NK-92 (cell line): ENCODE results near the gene COPS6.

Source experiments
- DNase-seq: peaks from one replicate; lab custom pipeline; 2025; ENCODE audit not compliant: unreplicated experiment; lab: John Stamatoyannopoulos, UW

Gene COPS6

DNA sequence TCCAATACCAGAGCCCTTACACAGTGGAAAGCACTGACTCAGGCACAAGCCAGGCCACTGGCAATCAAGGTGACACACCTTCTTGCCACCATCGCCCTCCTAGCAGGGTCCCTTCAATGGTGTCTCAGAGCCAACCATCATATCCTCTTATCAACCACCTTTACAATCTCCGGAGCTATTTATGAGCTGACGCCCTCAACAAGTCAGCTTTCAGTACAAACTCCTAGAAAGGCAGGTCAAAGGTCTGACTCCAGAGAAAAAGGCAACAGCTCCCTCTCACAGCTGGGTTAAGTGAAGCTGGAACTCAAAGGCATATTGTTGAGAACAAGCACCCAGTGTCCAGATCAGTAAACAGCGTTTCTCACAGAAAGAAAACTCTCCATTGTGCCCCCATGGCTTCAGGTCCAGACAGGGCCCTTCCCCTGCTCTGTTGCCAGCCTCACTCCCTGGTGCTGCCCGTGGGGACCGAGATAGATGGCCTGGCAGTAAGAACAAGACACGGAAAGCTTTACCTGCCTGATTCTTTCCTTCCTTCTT is 9.7 kb upstream of the COPS6 start:
- DNase-seq: no peak

DNA sequence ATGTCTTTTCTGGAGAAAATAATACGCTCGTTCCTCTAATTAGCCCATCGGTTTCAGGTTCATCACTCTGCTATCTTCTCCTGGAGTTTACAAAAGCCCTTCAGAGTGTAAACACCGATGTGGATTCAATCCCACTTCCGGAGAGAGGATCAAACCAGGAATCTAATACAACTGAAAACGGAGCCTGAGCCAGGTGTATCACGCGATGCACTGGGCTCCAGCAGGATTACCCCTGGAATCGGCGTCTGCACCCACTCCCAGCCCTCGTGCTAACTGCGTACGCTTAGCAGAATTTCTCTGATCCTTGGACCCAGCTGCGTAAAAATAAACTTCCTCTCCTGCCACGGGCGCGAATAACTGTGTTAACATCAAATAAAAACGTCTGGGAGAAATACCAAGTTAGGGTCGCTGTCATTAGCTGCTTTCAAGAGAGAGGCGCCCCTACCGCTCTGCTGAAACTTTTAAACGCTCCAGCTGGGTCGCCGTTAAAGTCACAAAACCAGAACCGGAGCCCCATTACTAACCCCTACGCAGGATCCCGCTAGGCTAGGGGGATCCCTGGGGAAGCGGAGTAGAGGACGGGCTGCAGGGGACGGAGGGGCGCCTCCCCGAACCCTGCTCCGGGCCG is 7.7 kb upstream of the COPS6 start:
- DNase-seq: no peak

DNA sequence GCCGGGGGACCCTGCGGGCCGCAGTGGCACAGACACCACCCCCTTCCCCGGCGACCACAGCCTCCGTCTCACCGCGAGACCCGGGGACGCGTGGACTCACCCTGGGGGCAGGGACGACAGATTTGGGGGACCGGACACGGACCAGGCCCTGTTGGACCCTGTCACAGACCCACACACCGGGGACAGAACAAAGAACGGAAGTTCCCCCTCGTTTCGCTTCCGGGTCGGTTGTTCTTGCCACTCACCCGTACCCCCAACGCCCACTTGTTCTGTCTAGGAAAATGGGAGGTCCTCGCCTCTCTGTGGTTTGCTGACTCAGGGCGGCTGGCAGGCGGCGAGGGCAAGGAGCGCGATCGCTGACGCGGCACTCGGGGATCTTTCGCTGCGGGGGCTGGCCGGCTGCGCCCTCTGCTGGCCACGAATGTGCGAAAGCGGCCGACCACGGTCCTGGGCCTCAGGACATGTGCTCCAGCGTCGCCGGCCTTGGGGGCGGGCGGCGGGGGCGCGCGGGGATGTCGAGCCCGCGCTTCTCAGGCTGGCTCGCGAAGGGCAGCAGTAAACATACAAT is 7.2 kb upstream of the COPS6 start, which contains the start of gene ZNF3:
Gene ZNF3 (minus strand): TSS at position 189 of the 568 bp plus-strand sequence. CDS start 4,366 bp downstream, outside the sequence.
- peak; percentile 93 for DNase-seq

DNA sequence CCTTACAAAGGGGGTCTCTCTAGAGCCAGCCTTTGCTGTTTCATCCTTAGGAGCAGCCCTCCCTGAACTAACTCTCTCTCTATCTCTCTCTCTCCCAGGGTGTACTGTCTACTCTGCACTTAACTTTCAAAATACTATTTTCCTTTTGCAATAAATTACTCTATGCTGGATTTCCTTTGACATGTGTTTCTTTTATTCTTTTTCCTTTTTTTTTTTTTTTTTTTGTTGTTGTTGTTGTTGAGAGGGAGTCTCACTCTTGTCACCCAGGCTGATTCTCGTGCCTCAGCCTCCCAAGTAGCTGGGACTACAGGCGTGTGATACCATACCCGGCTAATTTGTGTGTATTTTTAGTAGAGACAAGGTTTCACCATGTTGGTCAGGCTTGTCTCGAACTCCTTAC is 5.8 kb upstream of the COPS6 start:
- DNase-seq: no peak

DNA sequence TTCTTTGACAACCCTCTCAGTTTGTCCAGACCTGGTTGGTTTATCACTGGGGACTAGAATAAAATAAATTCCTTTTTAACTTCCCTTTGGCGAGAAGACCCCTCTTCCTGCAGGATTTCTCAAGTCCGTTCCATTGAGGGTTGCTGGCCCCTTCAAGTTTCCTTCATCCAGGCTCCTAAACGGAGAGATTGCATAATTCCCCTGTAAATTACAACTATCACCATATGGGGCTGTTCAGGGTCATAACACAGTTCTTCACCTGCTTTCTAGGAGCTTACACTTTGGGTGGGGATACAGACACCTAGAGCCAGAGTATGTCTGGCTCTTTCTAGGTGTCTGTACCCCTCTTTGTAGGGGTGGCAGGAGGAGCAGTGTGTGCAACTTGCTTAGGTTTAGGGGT is 3.3 kb upstream of the COPS6 start:
- no peak for DNase-seq

DNA sequence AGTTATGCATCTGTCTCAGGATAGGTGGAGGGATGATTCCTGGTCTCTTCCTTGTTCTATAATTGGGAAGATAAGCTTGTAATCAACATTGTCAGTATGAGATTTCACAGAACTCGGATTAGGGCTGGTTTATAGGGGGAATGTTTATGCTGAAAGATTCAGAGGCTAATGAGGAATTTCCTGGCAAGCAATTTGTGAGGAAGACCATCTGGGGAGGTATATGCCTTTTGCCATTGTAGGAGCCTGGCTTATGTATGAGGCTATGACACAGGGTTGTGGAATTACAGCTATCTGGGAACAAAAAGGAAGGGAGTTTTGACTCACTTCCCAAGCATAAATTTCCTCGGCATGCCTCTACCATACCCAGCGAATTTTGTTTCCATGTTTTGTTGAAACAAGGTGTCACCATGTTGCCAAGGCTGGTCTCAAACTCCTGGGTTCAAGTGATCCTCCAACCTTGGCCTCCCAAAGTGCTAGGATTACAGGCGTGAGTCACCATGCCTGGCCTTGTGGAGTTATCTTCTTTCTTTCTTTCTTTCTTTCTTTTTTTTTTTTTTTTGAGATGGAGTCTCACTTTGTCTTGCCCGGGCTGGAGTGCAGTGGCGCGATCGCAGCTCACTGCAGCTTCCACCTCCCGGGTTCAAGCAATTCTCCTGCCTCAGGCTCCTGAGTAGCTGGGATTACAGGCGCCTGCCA is 1.6 kb upstream of the COPS6 start:
- DNase-seq: no peak

DNA sequence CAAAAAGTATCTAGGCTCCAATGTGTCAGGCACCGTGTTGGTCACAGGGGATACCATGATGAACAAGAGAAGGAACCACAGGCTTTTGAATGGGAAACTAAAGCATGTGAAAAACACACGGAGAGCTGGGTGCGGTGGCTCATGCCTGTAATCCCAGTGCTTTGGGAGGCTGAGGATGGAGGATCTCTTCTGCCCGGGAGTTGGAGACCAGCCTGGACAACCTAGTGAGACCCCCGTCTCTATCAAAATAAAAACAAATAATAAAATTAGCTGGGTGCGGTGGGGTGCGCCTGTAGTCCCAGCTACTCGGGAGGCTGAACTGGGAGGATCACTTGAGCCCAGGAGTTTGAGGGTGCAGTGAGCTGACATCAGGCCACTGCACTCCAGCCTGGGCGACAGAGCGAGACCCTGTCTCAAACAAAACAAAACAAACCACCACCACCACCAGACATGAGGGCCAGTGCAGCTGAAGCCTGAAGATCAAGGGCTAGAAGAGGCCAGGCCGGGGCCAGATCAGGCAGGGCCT is 611 bp upstream of the COPS6 start:
- no peak for DNase-seq

DNA sequence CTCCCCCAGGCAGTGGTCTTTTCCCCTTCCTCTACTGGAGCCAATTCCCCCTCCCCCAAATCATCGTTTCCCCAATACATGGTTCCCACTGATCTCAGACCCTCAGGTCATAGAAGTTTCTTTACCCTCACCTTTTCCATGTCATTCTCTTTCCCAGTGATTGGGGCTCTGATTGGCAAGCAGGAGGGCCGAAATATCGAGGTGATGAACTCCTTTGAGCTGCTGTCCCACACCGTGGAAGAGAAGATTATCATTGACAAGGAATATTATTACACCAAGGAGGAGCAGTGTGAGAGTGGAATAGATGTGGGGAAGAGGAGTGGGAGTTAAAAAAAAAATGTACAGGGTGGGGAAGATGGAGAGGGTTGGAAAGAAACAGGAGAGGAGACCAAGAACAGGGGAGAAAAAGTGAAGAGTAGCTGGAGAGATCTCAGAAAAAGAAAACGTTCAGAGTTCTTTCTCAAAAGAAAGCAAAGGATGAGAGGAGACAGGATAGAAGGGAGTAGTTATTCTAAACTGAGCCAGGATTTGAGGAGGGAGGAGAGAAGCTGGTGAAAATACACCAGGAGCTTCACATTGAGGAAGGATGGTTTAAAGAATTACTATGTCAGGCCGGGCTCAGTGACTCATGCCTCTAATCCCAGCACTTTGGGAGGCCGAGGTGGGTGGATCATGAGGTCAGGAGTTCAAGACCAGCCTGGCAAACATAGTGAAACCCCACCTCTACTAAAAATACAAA is 858 bp downstream of the COPS6 start:
- DNase-seq: no peak

DNA sequence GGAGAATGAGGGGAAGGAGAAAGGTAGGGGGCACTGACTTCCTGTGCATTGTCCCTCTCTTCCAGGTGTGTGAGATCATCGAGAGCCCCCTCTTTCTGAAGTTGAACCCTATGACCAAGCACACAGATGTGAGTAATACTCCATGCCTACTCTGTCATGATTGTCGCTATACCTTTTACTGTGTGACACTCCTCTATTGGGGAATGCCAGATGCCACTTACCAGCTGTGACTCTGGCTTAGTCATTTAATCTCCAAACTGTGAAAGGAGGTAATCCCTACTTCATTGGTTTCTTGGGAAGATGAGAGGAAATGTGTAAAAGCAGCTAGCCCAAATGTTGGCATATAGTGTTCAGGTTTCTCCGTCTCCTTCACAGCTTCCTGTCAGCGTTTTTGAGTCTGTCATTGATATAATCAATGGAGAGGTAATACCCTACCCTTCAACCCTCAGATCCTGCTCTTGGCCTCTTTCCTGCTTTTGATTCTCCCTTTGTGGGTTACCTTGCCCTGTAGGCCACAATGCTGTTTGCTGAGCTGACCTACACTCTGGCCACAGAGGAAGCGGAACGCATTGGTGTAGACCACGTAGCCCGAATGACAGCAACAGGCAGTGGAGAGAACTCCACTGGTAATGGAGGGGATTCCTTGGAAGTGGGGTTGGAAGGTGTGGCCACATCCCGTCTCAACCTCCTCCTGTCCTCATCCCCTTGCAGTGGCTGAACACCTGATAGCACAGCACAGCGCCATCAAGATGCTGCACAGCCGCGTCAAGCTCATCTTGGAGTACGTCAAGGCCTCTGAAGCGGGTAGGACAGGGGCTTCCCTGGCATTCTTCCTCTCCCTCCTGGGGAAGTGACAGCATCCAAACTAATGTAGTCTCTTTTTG is 2.0 kb downstream of the COPS6 start:
- no peak for DNase-seq

DNA sequence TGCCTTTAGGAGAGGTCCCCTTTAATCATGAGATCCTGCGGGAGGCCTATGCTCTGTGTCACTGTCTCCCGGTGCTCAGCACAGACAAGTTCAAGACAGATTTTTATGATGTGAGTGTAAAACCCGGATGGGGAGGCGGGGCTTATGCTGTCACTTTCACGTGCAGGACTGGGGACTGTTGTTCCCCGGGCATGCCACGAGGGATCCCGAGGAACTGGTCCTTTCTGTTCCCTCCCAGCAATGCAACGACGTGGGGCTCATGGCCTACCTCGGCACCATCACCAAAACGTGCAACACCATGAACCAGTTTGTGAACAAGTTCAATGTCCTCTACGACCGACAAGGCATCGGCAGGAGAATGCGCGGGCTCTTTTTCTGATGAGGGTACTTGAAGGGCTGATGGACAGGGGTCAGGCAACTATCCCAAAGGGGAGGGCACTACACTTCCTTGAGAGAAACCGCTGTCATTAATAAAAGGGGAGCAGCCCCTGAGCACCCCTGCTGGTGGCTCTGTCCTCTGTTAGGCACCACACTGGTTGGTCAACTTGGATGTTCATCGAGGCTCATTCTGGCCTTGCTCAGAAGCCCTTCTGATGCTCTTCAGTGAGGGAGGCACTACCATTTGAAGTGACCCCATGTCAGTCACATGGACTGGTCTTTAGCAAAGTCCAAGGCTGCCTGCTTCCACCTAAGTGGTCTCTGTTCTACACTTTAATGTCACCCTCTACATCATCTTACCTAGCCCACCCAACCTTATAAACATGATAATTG is 2.8 kb downstream of the COPS6 start:
- no peak for DNase-seq

DNA sequence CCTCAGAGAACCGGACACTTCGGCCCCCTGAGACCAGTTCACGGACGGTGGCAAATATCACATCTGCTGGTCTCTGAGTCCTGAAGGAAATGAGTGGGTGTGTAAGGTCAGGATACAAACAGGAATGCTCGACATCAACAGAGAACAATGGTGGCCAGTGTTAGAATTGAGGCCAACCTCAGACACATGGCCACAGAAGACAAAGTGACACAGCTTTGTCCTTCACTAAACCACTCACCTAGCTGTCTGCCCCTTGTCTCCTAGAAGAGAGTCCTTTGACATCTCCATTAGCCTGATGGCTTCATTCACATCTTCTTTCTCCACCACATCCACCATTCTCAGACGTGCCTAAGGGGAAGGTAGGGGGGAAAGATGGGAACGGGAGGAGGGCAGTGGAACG is 4.3 kb downstream of the COPS6 start:
- no peak for DNase-seq

DNA sequence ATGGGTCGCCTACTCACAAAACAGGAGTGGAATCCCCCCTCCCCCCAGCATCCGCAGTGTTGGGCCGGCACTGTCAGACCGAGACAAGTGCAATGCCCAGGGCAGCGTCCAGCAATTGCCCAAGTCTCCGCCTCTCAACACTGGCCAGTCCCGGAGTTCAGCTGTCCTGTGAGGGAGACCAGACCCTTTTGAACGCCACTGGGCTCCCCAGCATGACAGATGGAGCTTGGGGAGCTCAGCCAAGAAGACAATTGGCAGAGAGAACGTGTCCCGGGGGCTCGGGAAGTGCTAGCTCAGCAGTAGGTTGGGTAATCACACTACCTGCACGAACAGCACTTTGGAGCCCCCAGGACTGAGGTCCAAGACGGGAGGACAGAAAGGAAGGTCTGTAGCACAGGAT is 4.7 kb downstream of the COPS6 start:
- DNase-seq: no peak

DNA sequence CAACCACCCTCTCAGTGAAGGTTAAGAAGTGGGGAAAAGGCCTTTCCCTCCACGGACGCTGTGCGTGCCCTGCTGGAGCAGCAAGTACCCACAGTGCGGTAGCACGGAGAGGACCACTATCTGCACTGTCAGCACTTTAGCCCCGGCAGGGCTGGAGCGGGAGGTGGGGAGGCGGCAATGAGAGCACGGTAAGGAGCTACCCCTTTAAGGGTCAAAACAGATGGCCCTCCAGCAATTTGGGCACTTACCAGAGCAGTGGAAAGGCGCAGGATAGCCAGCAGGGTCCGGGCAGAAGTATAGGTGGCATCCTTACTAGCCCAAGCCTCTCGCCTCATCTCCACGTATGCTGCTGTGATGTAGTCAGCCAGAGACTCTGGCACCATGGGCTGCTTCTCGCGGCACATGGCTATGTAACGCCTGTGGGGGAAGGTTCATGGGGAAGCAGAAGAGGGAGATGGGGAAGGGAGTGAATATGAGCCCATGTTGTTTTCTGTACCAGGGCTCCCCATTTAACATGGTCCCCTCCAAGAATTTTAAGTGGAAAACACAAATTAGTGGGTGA is 5.2 kb downstream of the COPS6 start:
- DNase-seq: no peak

DNA sequence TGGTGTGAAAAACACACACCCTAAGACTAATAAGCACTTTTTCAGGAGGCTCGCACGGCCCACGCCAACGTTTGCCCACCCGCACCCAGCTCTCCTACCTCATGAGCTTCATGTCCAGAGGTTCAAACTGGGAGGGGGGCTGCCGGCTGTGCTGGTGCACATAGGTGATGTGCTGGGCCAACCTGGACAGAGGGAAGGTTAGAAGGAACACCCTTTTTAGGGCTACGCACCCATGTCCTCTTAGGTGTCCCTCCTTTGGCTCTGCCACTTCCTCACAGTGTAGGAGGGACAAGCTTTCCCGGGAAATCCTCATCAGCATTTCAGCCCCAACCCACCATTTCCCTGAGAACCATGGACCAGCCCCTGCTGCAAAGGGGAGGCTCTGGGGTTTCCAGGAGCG is 6.5 kb downstream of the COPS6 start:
- DNase-seq: no peak

DNA sequence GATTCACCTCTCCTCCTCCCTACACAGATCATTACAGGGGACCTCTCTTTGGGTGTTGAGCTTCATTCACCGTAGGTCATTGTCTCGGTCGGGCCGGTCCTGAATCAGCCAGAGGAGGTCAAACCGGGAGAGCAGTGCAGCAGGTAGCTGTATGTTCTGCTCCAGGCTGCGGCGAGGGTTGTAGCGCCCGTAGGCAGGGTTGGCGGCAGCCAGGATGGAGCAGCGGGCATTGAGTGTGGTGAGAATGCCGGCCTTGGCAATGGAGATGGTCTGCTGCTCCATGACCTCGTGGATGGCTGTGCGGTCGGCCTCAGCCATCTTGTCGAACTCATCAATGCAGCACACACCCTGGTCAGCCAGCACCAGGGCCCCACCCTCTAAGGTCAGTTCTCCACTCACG is 6.9 kb downstream of the COPS6 start:
- DNase-seq: no peak

DNA sequence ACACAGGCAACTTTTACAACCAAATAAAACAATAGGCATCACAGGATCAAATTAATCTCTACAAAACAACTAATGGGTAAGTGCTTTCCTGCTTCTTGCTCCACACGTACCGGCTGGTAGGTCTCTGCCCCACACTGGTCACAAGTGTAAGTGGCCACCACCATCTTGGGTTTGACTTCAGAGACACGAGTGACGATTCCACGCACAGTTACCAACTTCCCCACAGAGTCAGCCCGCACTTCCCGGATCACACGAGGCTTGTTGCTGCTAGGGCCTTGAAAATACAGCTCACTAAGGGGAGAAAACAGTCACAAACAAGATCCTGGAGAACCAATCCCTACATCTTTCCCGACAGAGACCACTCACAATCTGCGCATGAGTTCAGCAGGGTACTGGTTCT is 10.1 kb downstream of the COPS6 start:
- DNase-seq: no peak

DNA sequence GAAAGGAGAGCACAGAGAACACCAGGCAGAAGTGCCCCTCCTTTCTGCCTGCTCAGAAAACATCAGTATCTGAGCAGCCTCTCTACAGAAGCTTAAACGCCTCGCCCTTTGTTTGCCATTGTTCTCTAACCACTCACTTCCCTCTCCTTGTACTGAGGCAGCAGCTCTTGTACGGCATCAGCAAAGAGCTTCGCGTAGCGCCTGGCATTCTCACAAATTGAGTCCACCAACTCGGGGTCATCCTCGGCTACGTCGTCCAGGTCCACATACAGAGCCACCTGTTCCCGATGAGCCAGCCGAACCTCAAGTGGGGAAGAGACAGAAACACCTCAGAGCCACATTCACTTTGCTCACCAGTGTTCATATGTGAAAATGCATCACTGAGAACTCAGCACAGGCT is 10.7 kb downstream of the COPS6 start:
- DNase-seq: no peak

DNA sequence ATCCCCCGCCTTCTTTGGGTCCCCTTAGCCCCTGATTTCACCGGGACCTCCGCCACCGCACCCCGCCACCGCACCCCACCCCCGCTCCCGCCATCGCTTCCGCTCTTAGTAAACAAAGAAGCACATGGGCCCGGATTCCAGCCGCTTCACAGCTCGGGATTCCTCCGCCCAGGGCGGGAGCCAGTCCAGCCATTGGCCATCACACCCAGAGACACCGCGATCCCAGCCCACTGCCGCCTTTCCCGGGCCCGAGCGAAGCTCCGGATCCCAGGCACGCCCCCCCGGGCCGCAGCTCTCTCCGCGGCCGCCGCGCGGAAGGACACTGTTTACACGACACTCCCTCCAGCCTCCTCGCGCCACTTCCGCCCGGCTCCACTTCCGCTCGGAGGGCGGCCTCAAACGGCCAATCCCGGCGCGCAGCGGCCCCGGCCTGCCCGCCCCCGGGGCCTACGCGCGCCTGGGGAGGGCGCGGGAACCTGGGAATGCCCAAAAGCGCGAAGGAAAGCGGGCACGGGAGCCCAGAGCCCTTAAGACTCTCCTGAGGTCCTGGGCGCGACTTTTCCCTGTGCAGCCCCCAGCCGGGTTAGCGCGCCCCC is 11.7 kb downstream of the COPS6 start:
- DNase-seq: no peak
